ENCODE data around the gene PARD6G. TPM values are rescaled to one million over a fixed set of nuclear protein-coding genes. Genes with fewer than 3 reads are reported as not detected.

Gene PARD6G
- total and polyA plus RNA-seq, 2 experiments from 2014 or later = 6.9 to 18.5 TPM

GRCh38 chr18:80182855-80183254, 64.5 kb downstream of the PARD6G start:
- Histone ChIP-seq H3K27ac (ENCODE audit: low read depth) (no peak overlapping the region), H3K9me2 (ENCODE audit: insufficient read depth) (no peaks in the 10 kb centered on the region), H3K79me2 (replicated peaks; ENCODE audit: insufficient read depth) (no peaks in the 10 kb centered on the region), H2AFZ (no peak overlapping the region), H3F3A (replicated peaks; ENCODE audit: low read depth) (peaks cover 7% of the 10 kb centered on the region; the same call in 1 of the 2 replicates), H3K4me3 (no peak overlapping the region), H3K27me3 (ENCODE audit: insufficient read depth) (no peaks in the 10 kb centered on the region), H3K4me2 (no peak overlapping the region), H3K4me1 (ENCODE audit: insufficient read depth) (no peaks in the 10 kb centered on the region), H3K36me3 (ENCODE audit: insufficient read depth) (no peaks in the 10 kb centered on the region), H4K20me1 (replicated peaks; ENCODE audit: insufficient read depth) (no peaks in the 10 kb centered on the region)
- Mint-ChIP-seq H3K27ac (no peak overlapping the region; the same call in 1 of the 2 replicates), H3K36me3 (ENCODE audit: low read depth) (peaks cover 3% of the 10 kb centered on the region; the same call in 1 of the 3 replicates), H3K4me1 (peaks cover 6% of the 10 kb centered on the region; the same call in 2 of the 3 replicates), H3K4me3 (no peak overlapping the region), H3K9me3 (peaks cover 13% of the 10 kb centered on the region), H3K27me3 (ENCODE audit: insufficient read depth, low read depth, poor library complexity) (peaks cover 9% of the 10 kb centered on the region)
- DNase-seq (ENCODE audit: low spot score) (no peak), ATAC-seq (no peak)
- TF ChIP-seq ZNF114 (CRISPR knock-in tag; IDR thresholded peaks at IDR 0.05) (no peak), REST (IDR thresholded peaks at IDR 0.05; ENCODE audit: unreplicated experiment) (no peak), ETS1 (IDR thresholded peaks at IDR 0.05) (no peak), CTCF (conservative IDR thresholded peaks at IDR 0.05; ENCODE audit: low read depth in 2 of 2) (no peak), JUNB (IDR thresholded peaks at IDR 0.05; ENCODE audit: unreplicated experiment) (no peak), STAT1 (IDR thresholded peaks at IDR 0.05; ENCODE audit: unreplicated experiment) (no peak), POLR2AphosphoS5 (IDR thresholded peaks at IDR 0.05; ENCODE audit: low read depth) (no peak), NANOG (IDR thresholded peaks at IDR 0.05; ENCODE audit: borderline replicate concordance) (no peak), ZNF462 (CRISPR knock-in tag; IDR thresholded peaks at IDR 0.05) (no peak)
